Testis (tissue), 3 donors: Measurements from ENCODE around the gene SPPL2A. TPM values are rescaled to one million over a fixed set of nuclear protein-coding genes. Genes with fewer than 3 reads are reported as not detected.
A peak's percentile ranks its signal among the peaks of the same experiment; 100 is the strongest.

ENCODE experiments used
- DNase-seq: peaks from one replicate; pipeline ENCODE4 v3.0.0-alpha.2; 2019
- H3K27ac ChIP-seq, 2 donors: fragments of 200-600 bp; sonication (generic); one replicate each; pipeline ENCODE4 v1.5.1; 2019
- H3K27me3 ChIP-seq: fragments of 200-600 bp; sonication (generic); one replicate; pipeline ENCODE4 v1.5.1; 2019
- H3K36me3 ChIP-seq: fragments of 200-600 bp; sonication (generic); one replicate; pipeline ENCODE4 v1.5.1; 2017; ENCODE audit warnings: low read depth; ENCODE audit errors: missing control alignments
- H3K4me1 ChIP-seq: fragments of 200-600 bp; sonication (generic); one replicate; pipeline ENCODE4 v1.5.1; 2019
- H3K4me3 ChIP-seq, 2 donors: fragments of 200-600 bp; sonication (generic); one replicate each; pipeline ENCODE4 v1.5.1; 2017 to 2019
- H3K9me3 ChIP-seq: fragments of 200-600 bp; sonication (generic); one replicate; pipeline ENCODE4 v1.5.1; 2017
- CTCF ChIP-seq, 3 experiments: fragments of 450-650 bp in 2 of 3; fragments of 200-600 bp in 1 of 3; sonication (generic) in 1 of 3; IDR thresholded peaks; one replicate each; pipeline ENCODE4 v1.5.1; 2016 to 2019; ENCODE audit warnings: antibody characterized with exemption in 3 of 3, mild to moderate bottlenecking in 2 of 3, moderate library complexity in 1 of 3
- POLR2A ChIP-seq: fragments of 450-650 bp; IDR thresholded peaks from one replicate; pipeline ENCODE4 v1.6.1; 2017; ENCODE audit warnings: antibody characterized with exemption, mild to moderate bottlenecking, moderate library complexity
- whole genome bisulfite sequencing, 2 donors: methylation state at CpG; one replicate each; pipeline ENCODE4 v1.1.5; 2018; 5-methylcytosine and 5-hydroxymethylcytosine counted together
- intact Hi-C: fragments of 100-400 bp; cut with DNase I; formaldehyde crosslinking; loops from one replicate; pipeline ENCODE4 v1.15.1; 2023; ENCODE audit warnings: low total_unique reads
- polyA plus RNA-seq: library from polyadenylated mRNA; stranded (reverse); fragments of 350-450 nt; fragmentation: Illumina TruSeq; extraction: RNeasy Lipid Tissue Mini Kit (QIAGEN cat#74804); gene quantifications from one replicate; pipeline ENCODE4 v1.2.3, GENCODE V29; 2014; ENCODE audit warnings: low read depth, low replicate concordance; ENCODE audit not compliant: insufficient read depth
- total RNA-seq, 2 donors: library from RNA; depleted of rRNA; stranded (reverse); fragments of >200 nt; gene quantifications; one replicate each; pipeline ENCODE4 v1.2.3, GENCODE V29; 2016

Gene SPPL2A
- total and polyA plus RNA-seq, 3 donors from 2014 or later: 41.2 to 89.3 (median 70.9) TPM

- H3K4me3 ChIP-seq: no peak overlapping the region
- no peaks in the 10 kb centered on the region for H3K36me3 ChIP-seq
- H3K9me3 ChIP-seq: no peaks in the 10 kb centered on the region
- no peaks in the 10 kb centered on the region for H3K4me1 ChIP-seq
- H3K27me3 ChIP-seq: no peaks in the 10 kb centered on the region
- intact Hi-C loops: no loop called here
- DNase-seq: no peak
- no peak for TF ChIP-seq POLR2A
- peak; percentile 59 to 87 (median 67) for TF ChIP-seq CTCF (IDR thresholded peaks at IDR 0.05)
- H3K27ac ChIP-seq: no peak overlapping the region
Measured at GRCh38 chr15:50675535-50676144, 89.9 kb downstream of the SPPL2A start.

- Histone ChIP-seq H3K36me3 (no peaks in the 10 kb centered on the region), H3K9me3 (no peaks in the 10 kb centered on the region), H3K4me3 (no peak overlapping the region), H3K27me3 (no peaks in the 10 kb centered on the region), H3K4me1 (no peaks in the 10 kb centered on the region), H3K27ac (no peak overlapping the region)
- intact Hi-C loops: no loop called here
- 85 to 86% methylated on average over 2 of the region's 2 CpGs for WGBS, 2 donors
- no peak for TF ChIP-seq POLR2A
- TF ChIP-seq CTCF (IDR thresholded peaks at IDR 0.05): no peak
- DNase-seq: no peak
Measured at GRCh38 chr15:50670115-50670514, 95.4 kb downstream of the SPPL2A start.

- intact Hi-C loops: no loop called here
- Histone ChIP-seq H3K36me3 (no peaks in the 10 kb centered on the region), H3K9me3 (no peaks in the 10 kb centered on the region), H3K4me1 (no peaks in the 10 kb centered on the region), H3K27me3 (no peaks in the 10 kb centered on the region), H3K4me3 (no peak overlapping the region), H3K27ac (no peak overlapping the region)
- no peak for DNase-seq
- no peak for TF ChIP-seq CTCF (IDR thresholded peaks at IDR 0.05)
- TF ChIP-seq POLR2A: no peak
- 85 to 92% methylated on average over 1 of the region's 1 CpG for WGBS, 2 donors
Measured at GRCh38 chr15:50669611-50670010, 95.9 kb downstream of the SPPL2A start.

GRCh38 chr15:50665938-50666337 lies 99.6 kb downstream of the SPPL2A start:
- Histone ChIP-seq H3K27ac (no peak overlapping the region), H3K4me3 (no peak overlapping the region), H3K4me1 (no peaks in the 10 kb centered on the region), H3K36me3 (no peaks in the 10 kb centered on the region), H3K9me3 (no peaks in the 10 kb centered on the region), H3K27me3 (no peaks in the 10 kb centered on the region)
- intact Hi-C loops: no loop called here
- TF ChIP-seq POLR2A (no peak), CTCF (IDR thresholded peaks at IDR 0.05) (no peak)
- WGBS, 2 donors: 89 to 93% methylated on average over 5 of the region's 5 CpGs
- no peak for DNase-seq

- no peak for DNase-seq
- no peak overlapping the region for H3K4me3 ChIP-seq
- H3K9me3 ChIP-seq: no peaks in the 10 kb centered on the region
- no peaks in the 10 kb centered on the region for H3K27me3 ChIP-seq
- TF ChIP-seq CTCF (IDR thresholded peaks at IDR 0.05) (no peak), POLR2A (no peak)
- 96% methylated on average over 4 of the region's 4 CpGs for WGBS, 2 donors
- H3K4me1 ChIP-seq: no peaks in the 10 kb centered on the region
- H3K27ac ChIP-seq: no peak overlapping the region
- H3K36me3 ChIP-seq: no peaks in the 10 kb centered on the region
- intact Hi-C loops: no loop called here
Measured at GRCh38 chr15:50655555-50655954, 110.0 kb downstream of the SPPL2A start.
